Uterus (tissue), 4 donors: ENCODE results near the gene C1orf174. TPM values are rescaled to one million over a fixed set of nuclear protein-coding genes. Genes with fewer than 3 reads are reported as not detected.

Source experiments
- DNase-seq, 2 donors: peaks; one replicate each; pipeline ENCODE4 v3.0.0-alpha.2; 2019 to 2020
- H3K27ac ChIP-seq, 2 donors: fragments of 200-600 bp; sonication (generic); 1 replicate in 1 of 2; 2 replicates in 1 of 2; pipeline ENCODE4 v1.5.1; 2016 to 2018
- H3K27me3 ChIP-seq, 2 donors: fragments of 200-600 bp; sonication (generic); one replicate each; pipeline ENCODE4 v1.5.1; 2018 to 2019; ENCODE audit warnings: control low read depth in 1 of 2
- H3K36me3 ChIP-seq, 2 donors: fragments of 200-600 bp; sonication (generic); one replicate each; pipeline ENCODE4 v1.5.1; 2019; ENCODE audit warnings: control low read depth in 1 of 2
- H3K4me1 ChIP-seq, 2 donors: fragments of 200-600 bp; sonication (generic); one replicate each; pipeline ENCODE4 v1.5.1; 2018 to 2019; ENCODE audit warnings: control low read depth in 1 of 2
- H3K4me3 ChIP-seq, 2 donors: fragments of 200-600 bp; sonication (generic); 1 replicate in 1 of 2; 2 replicates in 1 of 2; pipeline ENCODE4 v1.5.1; 2018 to 2019; ENCODE audit warnings: mild to moderate bottlenecking in 1 of 2
- H3K9me3 ChIP-seq, 2 donors: fragments of 200-600 bp; sonication (generic); one replicate each; pipeline ENCODE4 v1.5.1; 2019; ENCODE audit warnings: control low read depth in 1 of 2
- CTCF ChIP-seq, 4 experiments: fragments of 200-600 bp in 2 of 4; fragments of 450-650 bp in 2 of 4; sonication (generic) in 2 of 4; IDR thresholded peaks; one replicate each; pipeline ENCODE4 v1.5.1; 2016 to 2019; ENCODE audit warnings: antibody characterized with exemption in 4 of 4, mild to moderate bottlenecking in 2 of 4, moderate library complexity in 1 of 4
- POLR2A ChIP-seq, 2 donors: fragments of 450-650 bp; IDR thresholded peaks; one replicate each; pipeline ENCODE4 v1.6.1; 2016; ENCODE audit warnings: antibody characterized with exemption in 2 of 2, mild to moderate bottlenecking in 1 of 2, moderate library complexity in 1 of 2
- intact Hi-C: fragments of 100-400 bp; cut with DNase I; formaldehyde crosslinking; loops from one replicate; pipeline ENCODE4 v1.15.1; 2023; ENCODE audit warnings: low total_unique reads
- total RNA-seq, 4 donors: library from RNA; depleted of rRNA in 3 of 4; stranded (reverse); fragments of >200 nt in 3 of 4; gene quantifications; one replicate each; pipeline versions ENCODE4 v1.1.0 to v1.2.4, GENCODE V29; 2014 to 2023
- donor health status: DM: yes; HTN: yes; CAD: no.

The C1orf174 gene
- total RNA-seq, 4 donors from 2014 or later, result 6.4 to 41.9 (median 17.5) TPM

DNA sequence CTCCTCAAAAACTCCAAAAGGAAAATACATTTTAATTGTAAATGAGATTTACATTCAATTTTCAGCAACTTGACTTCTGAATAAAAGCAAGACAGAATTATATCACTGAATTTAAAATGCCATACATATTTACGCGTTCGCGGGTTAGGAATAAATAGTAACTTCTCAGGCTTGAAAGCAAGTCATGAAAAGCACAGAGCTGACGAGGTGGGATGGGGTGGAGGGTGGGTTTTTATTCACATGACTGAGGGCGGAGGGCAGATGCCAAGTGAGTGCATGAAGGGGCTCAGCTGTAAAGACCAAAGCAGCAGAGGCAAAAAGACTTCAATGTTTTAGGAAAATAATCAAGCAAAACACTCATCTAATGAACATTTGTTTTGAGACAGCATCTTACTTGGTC, 48.8 kb downstream of the C1orf174 start:
- Histone ChIP-seq H3K4me3 (no peak overlapping the region), H3K9me3 (no peaks in the 10 kb centered on the region), H3K4me1 (peaks cover 5 to 6% of the 10 kb centered on the region in 2 donors), H3K27me3 (no peaks in the 10 kb centered on the region), H3K36me3 (no peaks in the 10 kb centered on the region), H3K27ac (no peak overlapping the region)
- DNase-seq, result no peak
- intact Hi-C loops, result no loop called here
- no peak for TF ChIP-seq POLR2A (IDR thresholded peaks at IDR 0.05)
- TF ChIP-seq CTCF (IDR thresholded peaks at IDR 0.05), result no peak

DNA sequence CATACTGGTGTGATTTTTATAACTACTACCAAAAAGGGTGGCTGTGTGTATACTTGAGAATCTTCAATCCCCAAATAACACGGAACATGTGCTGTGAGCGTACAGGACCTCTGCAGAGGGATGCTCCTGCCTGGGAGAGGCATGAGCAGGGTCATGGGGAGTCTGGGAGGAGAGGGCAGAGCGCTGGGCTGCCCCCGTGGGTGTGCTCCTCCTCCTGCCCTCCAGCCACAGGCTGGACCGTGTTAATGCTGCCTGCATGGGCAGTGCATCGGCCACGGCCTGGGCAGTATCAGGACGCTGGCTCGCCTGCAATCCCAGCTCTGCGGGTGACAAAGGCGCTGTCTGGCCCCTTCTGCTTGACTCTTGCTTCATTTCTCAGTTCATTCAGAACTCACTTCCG, 49.2 kb downstream of the C1orf174 start:
- intact Hi-C loops, result no loop called here
- no peaks in the 10 kb centered on the region for H3K36me3 ChIP-seq
- DNase-seq, result no peak
- no peaks in the 10 kb centered on the region for H3K9me3 ChIP-seq
- H3K27ac ChIP-seq, result no peak overlapping the region
- TF ChIP-seq CTCF (IDR thresholded peaks at IDR 0.05) (no peak), POLR2A (IDR thresholded peaks at IDR 0.05) (no peak)
- peaks cover 4 to 5% of the 10 kb centered on the region in 2 donors for H3K4me1 ChIP-seq
- H3K4me3 ChIP-seq, result no peak overlapping the region
- no peaks in the 10 kb centered on the region for H3K27me3 ChIP-seq

DNA sequence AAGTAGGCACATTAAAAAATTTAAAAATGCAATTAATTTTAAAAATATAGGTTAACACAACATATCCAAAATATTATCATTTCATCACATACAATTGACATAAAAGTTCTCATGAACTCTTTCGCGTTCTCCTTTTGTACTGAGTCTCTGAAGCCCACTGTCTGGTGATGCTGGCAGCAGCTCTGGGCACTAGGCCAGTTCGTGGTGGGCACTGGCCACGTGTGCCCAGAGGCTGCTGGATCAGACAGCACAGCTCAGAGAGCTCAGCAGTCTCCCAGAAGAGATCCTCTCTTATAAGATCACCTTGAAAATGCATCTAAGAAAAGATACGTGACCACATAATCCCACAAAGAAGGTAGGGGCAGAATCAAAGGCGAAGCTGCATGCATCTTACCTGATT, 53.0 kb downstream of the C1orf174 start:
- no peaks in the 10 kb centered on the region for H3K36me3 ChIP-seq
- no peaks in the 10 kb centered on the region for H3K9me3 ChIP-seq
- DNase-seq, result no peak
- no peak overlapping the region for H3K27ac ChIP-seq
- intact Hi-C loops, result no loop called here
- no peak for TF ChIP-seq CTCF (IDR thresholded peaks at IDR 0.05)
- no peak for TF ChIP-seq POLR2A (IDR thresholded peaks at IDR 0.05)
- H3K27me3 ChIP-seq, result no peaks in the 10 kb centered on the region
- no peaks in the 10 kb centered on the region for H3K4me1 ChIP-seq
- no peak overlapping the region for H3K4me3 ChIP-seq

- Histone ChIP-seq H3K36me3 (no peaks in the 10 kb centered on the region), H3K27me3 (no peaks in the 10 kb centered on the region), H3K27ac (no peak overlapping the region), H3K4me3 (no peak overlapping the region), H3K4me1 (no peaks in the 10 kb centered on the region), H3K9me3 (no peaks in the 10 kb centered on the region)
- DNase-seq, result no peak
- intact Hi-C loops, result no loop called here
- TF ChIP-seq POLR2A (IDR thresholded peaks at IDR 0.05) (no peak), CTCF (IDR thresholded peaks at IDR 0.05) (no peak)
Measured at GRCh38 chr1:3846541-3846940, 53.5 kb downstream of the C1orf174 start.

GRCh38 chr1:3842912-3843311, 57.2 kb downstream of the C1orf174 start:
- Histone ChIP-seq H3K27ac (no peak overlapping the region), H3K27me3 (no peaks in the 10 kb centered on the region), H3K36me3 (no peaks in the 10 kb centered on the region), H3K4me1 (no peaks in the 10 kb centered on the region), H3K9me3 (no peaks in the 10 kb centered on the region), H3K4me3 (no peak overlapping the region)
- no peak for DNase-seq
- intact Hi-C loops, result no loop called here
- TF ChIP-seq POLR2A (IDR thresholded peaks at IDR 0.05) (no peak), CTCF (IDR thresholded peaks at IDR 0.05) (no peak)
